Activated T-cell treated with anti-CD3 and anti-CD28 coated beads, Interleukin-2, amount 50 U/mL, for 72 hours (primary cell): ENCODE measurements around the gene PIP5KL1. TPM values are rescaled to one million over a fixed set of nuclear protein-coding genes. Genes with fewer than 3 reads are reported as not detected.

Experiments
- ATAC-seq, 2 donors: fragments of 150-1000 bp; cut with Tn5 transposase; replicated peaks in 1 of 2; 2 replicates each; pipeline ENCODE4 v1.10.0; 2021; ENCODE audit warnings: moderate library complexity in 2 of 2, mild to moderate bottlenecking in 1 of 2
- DNase-seq, 2 donors: peaks; one replicate each; pipeline ENCODE4 v3.0.0; 2021 to 2022; ENCODE audit warnings: mixed read lengths in 1 of 2
- H3K27ac Mint-ChIP-seq: one replicate; pipeline ENCODE4 v1.8.0; 2022; ENCODE audit warnings: mild to moderate bottlenecking, moderate library complexity, mixed read lengths
- H3K27me3 Mint-ChIP-seq: one replicate; pipeline ENCODE4 v1.8.0; 2022; ENCODE audit warnings: low read depth, mixed read lengths
- H3K36me3 Mint-ChIP-seq, 2 donors: one replicate each; pipeline ENCODE4 v1.8.0; 2022; ENCODE audit warnings: mixed read lengths in 2 of 2, mild to moderate bottlenecking in 1 of 2; ENCODE audit not compliant: insufficient read depth in 2 of 2
- H3K4me1 Mint-ChIP-seq: one replicate; pipeline ENCODE4 v1.8.0; 2022; ENCODE audit warnings: low read depth, mixed read lengths
- H3K4me3 Mint-ChIP-seq, 2 donors: one replicate each; pipeline ENCODE4 v1.8.0; 2022; ENCODE audit warnings: mild to moderate bottlenecking in 2 of 2, mixed read lengths in 2 of 2, moderate library complexity in 2 of 2
- H3K9me3 Mint-ChIP-seq, 2 donors: one replicate each; pipeline ENCODE4 v1.8.0; 2022; ENCODE audit warnings: mixed read lengths in 2 of 2
- total RNA-seq, 2 donors: library from RNA; stranded (reverse); gene quantifications; one replicate each; pipeline ENCODE4 v1.2.3, GENCODE V29; 2022

Gene PIP5KL1
- total RNA-seq, 2 donors from 2014 or later = 4.4 to 6.4 TPM

- no peak for DNase-seq
- Mint-ChIP-seq H3K9me3 (no peaks in the 10 kb centered on the region), H3K27me3 (peaks cover 5% of the 10 kb centered on the region), H3K4me1 (peaks cover 72% of the 10 kb centered on the region), H3K27ac (no peak overlapping the region), H3K36me3 (no peaks in the 10 kb centered on the region), H3K4me3 (peak overlapping the region; percentile 32 to 54)
- no peak for ATAC-seq
Observed at GRCh38 chr9:127918183-127919107, 12.1 kb downstream of the PIP5KL1 start.

DNA sequence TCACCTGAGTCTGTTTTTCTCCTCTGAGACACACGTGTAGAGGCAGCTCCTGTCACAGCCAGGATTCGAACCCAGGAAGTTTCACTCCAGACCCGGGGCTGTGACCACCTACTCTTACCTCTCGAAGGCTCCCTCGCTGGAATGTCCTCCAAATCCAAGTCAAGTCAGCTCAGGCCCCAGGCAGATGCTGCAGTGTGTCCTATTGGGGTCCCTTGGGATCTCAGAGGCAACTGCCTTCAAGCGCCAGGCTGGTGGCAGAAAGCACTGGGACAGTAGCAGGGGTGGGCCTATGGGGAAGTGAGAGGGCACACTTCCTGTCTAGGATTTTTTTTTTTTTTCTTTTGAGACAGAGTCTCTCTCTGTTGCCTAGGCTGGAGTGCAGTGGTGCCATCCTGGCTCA, 13.0 kb downstream of the PIP5KL1 start:
- Mint-ChIP-seq H3K27ac (peak overlapping the region; percentile 35), H3K9me3 (no peaks in the 10 kb centered on the region), H3K4me3 (peak overlapping the region; percentile 58 to 86), H3K36me3 (peaks cover 0 to 2% of the 10 kb centered on the region in 2 donors), H3K4me1 (peaks cover 80% of the 10 kb centered on the region), H3K27me3 (peaks cover 5% of the 10 kb centered on the region)
- ATAC-seq = no peak
- DNase-seq = no peak

DNA sequence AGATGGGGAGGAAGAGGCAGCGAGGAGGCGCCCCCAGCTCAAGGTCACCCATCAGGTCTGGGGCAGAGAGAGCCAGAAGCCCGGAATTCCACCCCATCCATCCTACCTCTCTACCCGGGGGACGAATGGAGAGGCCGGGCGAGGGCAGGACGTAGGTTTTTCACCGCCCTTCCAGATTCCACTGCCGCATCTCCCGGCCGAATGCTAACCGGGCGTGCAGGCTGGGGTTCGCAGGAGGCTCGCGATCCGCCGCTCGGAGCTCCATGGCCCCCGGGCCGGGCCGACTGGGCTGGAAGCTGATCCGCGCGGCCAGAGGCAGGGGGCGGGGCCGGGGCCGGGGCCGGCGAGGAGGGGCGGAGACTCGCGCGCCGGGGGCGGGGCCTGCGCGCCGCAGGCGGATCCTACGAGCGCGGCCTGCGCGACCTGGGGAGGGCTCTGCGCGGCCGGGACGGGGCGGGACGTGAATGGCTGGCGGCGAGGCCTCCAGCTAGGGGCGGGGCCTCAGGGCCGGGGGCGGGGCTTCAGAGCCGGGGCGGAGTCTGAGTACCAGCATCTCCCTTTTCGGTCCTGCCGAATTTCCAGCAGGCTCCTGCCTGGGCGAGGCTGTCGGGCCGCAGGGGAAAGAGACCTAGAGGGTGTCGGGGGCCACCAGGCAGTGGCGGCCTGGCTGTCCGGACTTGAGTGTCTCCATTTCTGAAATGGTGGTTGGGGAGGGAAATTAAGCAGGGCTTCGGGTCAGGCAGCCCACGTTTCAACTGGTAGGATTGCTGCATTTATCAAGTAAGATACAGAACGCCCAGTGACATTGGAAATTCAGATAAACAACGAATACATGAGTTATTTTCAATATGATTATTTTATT, 13.6 kb downstream of the PIP5KL1 start, which contains the start of gene ST6GALNAC4:
Gene ST6GALNAC4 (minus strand): TSS at position 322 of the 862 bp plus-strand sequence. CDS start 622 bp downstream, outside the sequence.
- DNase-seq = peak; percentile 94 to 97
- no peaks in the 10 kb centered on the region for H3K9me3 Mint-ChIP-seq
- H3K27ac Mint-ChIP-seq = peak within 1 kb of the TSS; percentile 65
- H3K36me3 Mint-ChIP-seq = peaks cover 0 to 2% of the 10 kb centered on the region in 2 donors
- peaks cover 79% of the 10 kb centered on the region for H3K4me1 Mint-ChIP-seq
- H3K4me3 Mint-ChIP-seq = peak within 1 kb of the TSS; percentile 83 to 86
- peaks cover 2% of the 10 kb centered on the region for H3K27me3 Mint-ChIP-seq
- ATAC-seq = peak; percentile 93 to 95

- DNase-seq (no peak), ATAC-seq (no peak)
- Mint-ChIP-seq H3K36me3 (peaks cover 0 to 2% of the 10 kb centered on the region in 2 donors), H3K27ac (peak overlapping the region; percentile 65), H3K9me3 (no peaks in the 10 kb centered on the region), H3K4me3 (peak overlapping the region; percentile 80 to 84), H3K27me3 (no peaks in the 10 kb centered on the region), H3K4me1 (peaks cover 80% of the 10 kb centered on the region)
Observed at GRCh38 chr9:127915801-127916719, 14.5 kb downstream of the PIP5KL1 start.

DNA sequence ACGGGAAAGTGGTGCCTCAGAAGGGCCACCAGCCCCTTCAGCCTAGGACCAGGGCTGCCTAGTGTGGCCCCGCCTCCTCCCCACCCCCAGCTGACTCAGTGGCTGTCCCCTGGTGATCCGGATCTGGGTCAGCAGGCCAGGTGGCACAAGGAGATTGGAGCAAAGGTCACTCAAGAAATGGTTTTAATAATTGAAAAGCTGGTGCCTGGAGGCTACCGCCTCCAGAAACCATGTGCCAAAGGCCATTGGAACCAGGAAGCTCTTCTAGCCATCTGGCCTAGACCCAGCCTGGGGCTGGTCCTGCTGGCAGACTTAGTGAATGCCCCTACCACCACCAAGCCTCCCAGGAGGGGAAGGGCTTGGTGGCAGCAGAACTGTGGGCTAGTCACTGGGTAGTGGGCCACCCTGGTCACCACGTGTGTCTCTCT, 15.2 kb downstream of the PIP5KL1 start:
- peak overlapping the region; percentile 80 to 84 for H3K4me3 Mint-ChIP-seq
- DNase-seq (no peak), ATAC-seq (no peak)
- no peak overlapping the region for H3K27ac Mint-ChIP-seq
- peaks cover 0 to 2% of the 10 kb centered on the region in 2 donors for H3K36me3 Mint-ChIP-seq
- H3K9me3 Mint-ChIP-seq = no peaks in the 10 kb centered on the region
- H3K4me1 Mint-ChIP-seq = peaks cover 82% of the 10 kb centered on the region
- H3K27me3 Mint-ChIP-seq = no peaks in the 10 kb centered on the region

- H3K27me3 Mint-ChIP-seq = no peaks in the 10 kb centered on the region
- H3K27ac Mint-ChIP-seq = no peak overlapping the region
- DNase-seq (no peak), ATAC-seq (no peak)
- H3K4me3 Mint-ChIP-seq = no peak overlapping the region
- H3K36me3 Mint-ChIP-seq = peaks cover 0 to 2% of the 10 kb centered on the region in 2 donors
- H3K9me3 Mint-ChIP-seq = no peaks in the 10 kb centered on the region
- H3K4me1 Mint-ChIP-seq = peaks cover 66% of the 10 kb centered on the region
Observed at GRCh38 chr9:127913682-127914081, 16.9 kb downstream of the PIP5KL1 start.

DNA sequence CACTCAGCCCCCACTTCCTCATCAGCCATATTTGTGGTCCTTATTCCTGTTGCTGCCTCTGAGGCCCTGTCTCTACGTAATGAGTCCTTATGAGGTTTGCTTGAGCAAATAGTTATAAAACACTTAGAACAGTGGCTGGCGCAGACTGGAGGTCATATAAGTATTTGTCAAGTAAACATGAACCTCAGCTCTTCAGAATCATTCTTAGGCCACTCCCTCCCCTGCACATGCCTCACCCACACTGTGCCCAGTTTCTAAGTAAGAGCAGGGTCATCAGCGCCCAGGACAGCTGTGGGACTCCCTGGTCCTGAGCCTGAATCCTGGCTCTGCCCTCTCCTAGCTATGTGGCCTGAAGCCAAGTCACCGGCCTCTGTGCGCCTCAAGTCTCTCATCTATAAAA, 17.7 kb downstream of the PIP5KL1 start:
- DNase-seq (no peak), ATAC-seq (no peak)
- Mint-ChIP-seq H3K4me3 (no peak overlapping the region), H3K27me3 (no peaks in the 10 kb centered on the region), H3K4me1 (peaks cover 58% of the 10 kb centered on the region), H3K27ac (peak overlapping the region; percentile 42), H3K9me3 (no peaks in the 10 kb centered on the region), H3K36me3 (peaks cover 0 to 2% of the 10 kb centered on the region in 2 donors)

DNA sequence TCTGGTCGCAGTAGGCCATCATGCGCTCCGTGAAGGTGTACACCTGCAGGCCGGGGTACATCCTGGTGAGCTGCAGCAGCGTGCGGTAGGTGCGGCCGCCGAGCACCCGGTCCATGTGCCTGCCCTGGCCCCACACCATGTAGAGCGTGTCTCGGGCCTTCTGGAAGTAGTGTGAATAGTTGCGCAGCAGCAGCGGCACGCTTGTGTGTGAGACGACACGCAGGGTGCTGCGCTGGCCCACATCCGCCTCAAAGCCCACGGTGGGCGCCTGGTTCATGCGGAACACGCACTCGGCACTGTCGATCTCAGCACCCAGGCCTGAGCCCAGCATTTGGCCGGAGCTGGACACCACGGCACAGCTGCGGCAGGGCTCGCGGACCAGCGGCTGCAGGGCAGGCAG, 18.3 kb downstream of the PIP5KL1 start:
- Mint-ChIP-seq H3K27ac (peak overlapping the region; percentile 42), H3K4me1 (peaks cover 53% of the 10 kb centered on the region), H3K27me3 (no peaks in the 10 kb centered on the region), H3K4me3 (no peak overlapping the region), H3K9me3 (no peaks in the 10 kb centered on the region), H3K36me3 (peaks cover 0 to 2% of the 10 kb centered on the region in 2 donors)
- DNase-seq (no peak), ATAC-seq (no peak)

DNA sequence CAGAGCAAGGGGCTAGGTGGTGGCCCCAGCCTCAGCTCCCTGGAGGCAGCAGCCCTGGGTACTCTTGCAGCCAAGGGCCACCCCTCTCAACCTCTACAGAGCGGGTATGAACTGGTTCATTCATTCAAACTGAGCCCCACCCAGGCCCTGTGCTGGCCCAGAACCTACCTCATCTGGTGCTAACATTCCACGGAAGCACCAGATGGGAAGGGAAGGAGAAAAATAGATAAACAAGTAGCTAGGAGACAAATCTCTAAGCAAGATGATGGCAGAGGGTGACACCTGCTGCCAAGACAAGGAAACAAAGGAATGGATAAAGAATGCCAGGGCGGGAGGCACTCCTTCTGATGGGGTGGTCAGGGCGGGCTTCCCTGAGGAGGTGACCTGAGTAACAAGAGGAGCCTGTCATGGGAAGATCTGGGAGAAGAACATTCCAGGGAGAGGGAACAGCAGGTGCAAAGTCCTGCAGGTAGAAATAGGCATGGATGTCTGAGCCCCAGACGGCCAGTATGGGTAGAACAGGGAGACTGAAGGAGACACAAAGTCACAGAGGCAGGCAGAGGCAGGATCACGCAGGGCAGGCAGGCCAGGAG, 19.9 kb downstream of the PIP5KL1 start:
- no peaks in the 10 kb centered on the region for H3K9me3 Mint-ChIP-seq
- H3K4me3 Mint-ChIP-seq = peak overlapping the region; percentile 36 to 60
- peaks cover 61% of the 10 kb centered on the region for H3K4me1 Mint-ChIP-seq
- DNase-seq (no peak), ATAC-seq (no peak)
- H3K27ac Mint-ChIP-seq = peak overlapping the region; percentile 74
- peaks cover 0 to 2% of the 10 kb centered on the region in 2 donors for H3K36me3 Mint-ChIP-seq
- H3K27me3 Mint-ChIP-seq = no peaks in the 10 kb centered on the region

GRCh38 chr9:127909839-127910273, 20.7 kb downstream of the PIP5KL1 start:
- no peak overlapping the region for H3K27ac Mint-ChIP-seq
- peaks cover 0 to 4% of the 10 kb centered on the region in 2 donors for H3K36me3 Mint-ChIP-seq
- H3K9me3 Mint-ChIP-seq = no peaks in the 10 kb centered on the region
- no peaks in the 10 kb centered on the region for H3K27me3 Mint-ChIP-seq
- H3K4me3 Mint-ChIP-seq = no peak overlapping the region
- DNase-seq (no peak), ATAC-seq (no peak)
- H3K4me1 Mint-ChIP-seq = peaks cover 61% of the 10 kb centered on the region

DNA sequence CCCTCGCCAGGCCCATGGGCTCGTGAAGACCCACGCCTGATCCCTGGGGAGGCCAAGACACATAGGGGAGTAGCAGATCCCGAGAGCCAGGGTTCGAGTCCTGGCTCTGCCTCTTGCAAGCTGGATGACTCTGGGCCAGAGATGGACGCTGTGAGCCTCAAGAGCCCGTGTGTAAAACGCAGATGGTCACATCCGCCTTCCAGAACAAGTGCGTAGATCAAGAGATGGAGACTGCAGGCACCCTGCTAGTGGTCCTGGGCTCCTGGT, 22.0 kb downstream of the PIP5KL1 start:
- ATAC-seq (no peak), DNase-seq (no peak)
- Mint-ChIP-seq H3K9me3 (no peaks in the 10 kb centered on the region), H3K27ac (no peak overlapping the region), H3K4me1 (peaks cover 63% of the 10 kb centered on the region), H3K36me3 (peaks cover 0 to 4% of the 10 kb centered on the region in 2 donors), H3K27me3 (no peaks in the 10 kb centered on the region), H3K4me3 (no peak overlapping the region)
